Stimulated activated CD8-positive, alpha-beta memory T cell treated with anti-CD3 and anti-CD28 coated beads, Interleukin-4, amount 100 ng/mL, for 1 hour (primary cell): ENCODE measurements around the gene CBX1.
"Not testable (repeated sequence)": the region's sequence is repeated elsewhere in the genome, so short reads cannot be mapped to it uniquely, and the experiment has no call there.

ENCODE experiments used
- DNase-seq, 2 donors: peaks; one replicate each; pipeline ENCODE4 v3.0.0-alpha.2; 2020; ENCODE audit warnings: low read depth in 2 of 2, low spot score in 1 of 2

Gene CBX1

DNA sequence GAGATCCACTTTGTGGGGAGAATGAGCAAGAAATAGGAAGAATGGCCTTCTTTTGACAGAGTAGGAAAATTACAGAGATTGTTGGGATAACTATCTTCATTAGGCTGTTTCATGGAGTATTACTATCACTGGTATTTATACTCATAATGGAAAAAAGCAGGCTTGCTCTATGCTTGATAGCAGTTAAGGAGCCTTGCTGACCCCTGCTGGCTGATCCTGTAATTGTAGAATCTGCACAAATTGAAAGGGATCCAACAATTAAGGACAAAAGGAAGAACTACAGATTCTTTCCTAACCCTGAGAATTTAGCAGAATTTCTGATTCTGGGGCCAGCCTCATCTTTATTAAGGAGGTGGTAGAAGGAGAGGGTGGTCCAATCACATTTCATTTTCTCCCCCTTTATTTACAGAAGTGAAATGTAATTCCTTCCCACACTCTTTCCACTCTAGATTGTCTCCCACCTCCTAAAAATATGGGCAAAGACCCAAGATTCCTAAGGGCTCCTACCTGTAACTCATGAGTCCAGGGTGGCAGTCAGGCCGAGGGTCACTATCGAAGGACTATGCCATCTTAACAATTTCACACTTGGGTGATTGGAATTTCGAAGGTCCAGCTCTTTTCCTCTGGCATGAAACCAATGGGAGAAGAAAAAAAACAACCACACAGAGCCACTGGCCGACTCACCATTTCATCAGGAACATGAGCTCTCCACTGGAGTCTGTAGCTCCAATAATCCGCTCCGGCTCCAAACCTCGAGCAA lies 26.8 kb downstream of the CBX1 start:
- DNase-seq: peak; percentile 38 to 58

DNA sequence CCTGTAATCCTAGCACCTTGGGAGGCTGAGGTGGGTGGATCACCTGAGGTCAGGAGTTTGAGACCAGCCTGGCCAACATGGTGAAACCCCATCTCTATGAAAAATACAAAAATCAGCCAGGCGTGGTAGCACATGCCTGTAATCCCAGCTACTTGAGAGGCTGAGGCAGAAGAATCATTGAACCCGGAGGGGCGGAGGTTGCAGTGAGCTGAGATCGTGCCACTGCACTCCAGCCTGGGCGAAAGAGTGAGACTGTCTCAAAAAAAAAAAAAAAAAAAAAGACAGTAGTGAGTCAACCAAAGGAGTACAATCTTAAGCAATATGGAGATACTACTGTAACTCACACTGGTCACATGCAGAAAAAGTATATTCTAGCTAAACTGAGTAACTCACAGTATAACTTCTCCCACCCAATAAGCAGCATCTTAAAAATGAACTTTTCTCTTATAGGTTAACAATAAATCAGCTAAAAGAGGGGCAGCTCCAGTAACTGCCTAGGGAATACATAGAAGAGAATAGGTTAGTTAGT lies 27.6 kb downstream of the CBX1 start:
- not testable (repeated sequence) for DNase-seq

DNA sequence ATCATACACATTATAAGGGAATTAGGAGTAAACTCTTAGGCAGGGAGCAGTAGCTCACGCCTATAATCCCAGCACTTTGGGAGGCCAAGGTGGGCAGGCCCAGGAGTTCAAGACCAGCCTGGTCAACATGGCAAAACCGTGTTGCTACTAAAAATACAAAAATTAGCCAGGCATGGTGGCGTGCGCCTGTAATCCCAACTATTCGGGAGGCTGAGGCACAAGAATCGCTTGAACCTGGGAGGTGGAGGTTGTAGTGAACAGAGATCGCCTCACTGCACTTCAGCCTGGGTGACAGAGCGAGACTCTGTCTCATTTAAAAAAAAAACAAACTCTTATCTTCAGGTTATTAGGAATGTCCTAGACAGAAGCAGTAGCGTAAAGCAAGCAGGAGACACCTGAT lies 28.5 kb downstream of the CBX1 start:
- not testable (repeated sequence) for DNase-seq

DNA sequence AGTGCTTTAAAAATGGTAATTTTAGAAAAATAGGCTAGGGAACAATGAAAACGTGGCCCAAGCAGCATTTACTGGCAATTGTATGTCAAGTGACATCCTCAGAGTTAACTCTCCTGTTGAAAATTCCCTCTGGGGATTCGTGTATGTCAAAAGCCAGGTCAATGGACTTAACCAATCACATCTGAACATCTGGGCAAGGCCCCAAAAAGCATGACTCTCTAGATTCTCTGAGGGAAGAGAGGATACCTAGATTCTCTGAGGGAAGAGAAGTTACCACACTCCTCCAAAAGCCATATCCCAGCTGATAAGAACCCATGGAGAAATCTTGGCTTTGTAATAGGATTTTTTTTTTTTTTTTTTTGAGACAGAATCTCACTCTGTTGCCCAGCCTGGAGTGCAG lies 29.6 kb downstream of the CBX1 start:
- no peak for DNase-seq

DNA sequence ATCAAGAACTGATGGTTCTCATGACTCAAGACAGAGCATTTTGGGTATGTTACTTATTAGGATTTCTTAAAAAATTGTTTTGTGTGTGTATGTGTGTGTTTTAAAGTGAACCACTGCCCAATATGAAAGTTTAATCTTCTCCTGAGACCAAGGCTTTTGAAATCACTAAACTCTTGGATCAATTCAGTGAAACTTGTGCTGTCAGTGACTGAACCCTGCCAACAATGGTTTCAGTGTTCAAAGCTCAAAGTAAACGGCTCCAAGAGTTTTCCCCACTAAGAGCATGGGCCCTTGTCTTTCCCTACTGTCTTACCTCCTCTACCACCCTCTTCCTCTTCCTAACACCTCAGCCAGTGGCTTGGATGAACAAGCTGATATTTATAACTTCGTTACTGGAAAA lies 31.1 kb downstream of the CBX1 start:
- no peak for DNase-seq

DNA sequence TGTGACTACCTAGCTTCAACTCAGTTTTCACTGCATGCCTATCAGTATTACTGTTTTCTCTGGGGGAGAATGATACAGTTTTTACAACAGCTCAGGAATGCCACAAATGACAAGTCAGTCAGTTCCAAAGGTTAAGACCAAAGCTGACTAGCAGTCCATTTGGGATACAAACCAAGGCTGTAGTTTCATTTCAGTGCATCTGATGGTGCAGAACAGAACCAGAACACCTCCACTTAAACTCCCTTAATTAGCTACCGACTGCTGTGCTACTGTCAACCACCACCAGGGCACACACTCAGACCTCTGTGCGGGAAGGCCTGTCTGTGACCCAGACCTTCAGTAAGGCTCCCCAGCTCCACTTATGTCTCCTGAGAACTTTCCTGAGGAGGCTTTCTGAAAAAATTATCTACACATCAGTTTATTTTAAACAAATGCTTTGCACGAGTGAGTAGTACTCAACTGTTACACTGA lies 32.8 kb downstream of the CBX1 start:
- DNase-seq: no peak

DNA sequence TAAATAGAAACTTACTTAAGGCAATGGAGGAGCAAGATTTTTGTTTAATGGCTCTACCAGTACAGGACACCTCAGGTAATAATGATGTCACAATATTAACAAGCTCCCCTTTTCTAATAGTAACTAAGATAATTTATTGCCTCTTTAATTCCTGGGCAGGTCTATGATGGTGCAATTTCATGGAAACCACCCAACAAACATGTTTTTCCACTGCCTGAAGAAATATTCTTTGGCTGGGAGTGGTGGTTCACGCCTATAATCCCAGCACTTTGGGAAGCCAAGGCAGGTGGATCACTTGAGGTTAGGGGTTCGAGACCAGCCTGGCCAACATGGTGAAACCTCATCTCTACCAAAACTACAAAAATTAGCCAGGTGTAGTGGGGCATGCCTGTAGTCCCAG lies 33.5 kb downstream of the CBX1 start:
- DNase-seq: not testable (repeated sequence)

DNA sequence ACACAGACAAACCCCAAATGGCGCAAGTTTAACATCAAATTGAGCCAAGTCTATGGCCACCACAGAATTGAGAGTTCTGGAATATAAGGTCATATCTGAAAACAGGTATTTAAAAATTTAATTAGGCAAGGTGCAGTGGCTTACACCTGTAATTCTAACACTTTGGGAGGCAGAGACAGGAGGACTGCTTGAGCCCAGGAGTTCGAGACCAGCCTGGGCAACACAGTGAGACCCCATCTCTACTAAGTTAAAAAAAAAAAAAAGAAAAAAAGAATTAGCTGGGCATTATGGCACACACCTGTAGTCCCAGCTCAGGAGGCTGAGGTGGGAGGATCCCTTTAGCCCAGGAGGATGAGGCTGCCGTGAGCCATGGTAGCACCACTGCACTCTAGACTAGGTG lies 34.0 kb downstream of the CBX1 start:
- DNase-seq: no peak

DNA sequence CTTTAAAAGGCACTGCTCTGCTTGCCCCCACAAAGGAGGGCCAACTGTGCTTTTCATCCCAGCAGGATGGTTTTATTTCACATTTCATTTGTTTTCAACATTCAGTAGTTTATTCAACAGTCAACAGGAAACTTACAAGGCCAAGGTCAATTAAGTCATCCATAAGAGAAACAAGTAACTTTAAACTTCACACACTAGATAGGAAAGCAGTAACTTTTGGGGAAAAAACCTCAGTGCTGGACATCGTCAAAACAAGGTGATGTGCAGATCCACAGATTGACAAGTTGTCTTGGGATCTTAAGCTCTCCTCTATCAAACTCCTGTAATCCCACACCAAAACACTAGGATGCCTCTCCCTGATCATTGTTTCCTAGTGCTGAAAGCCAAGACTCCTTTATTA lies 34.6 kb downstream of the CBX1 start:
- no peak for DNase-seq

DNA sequence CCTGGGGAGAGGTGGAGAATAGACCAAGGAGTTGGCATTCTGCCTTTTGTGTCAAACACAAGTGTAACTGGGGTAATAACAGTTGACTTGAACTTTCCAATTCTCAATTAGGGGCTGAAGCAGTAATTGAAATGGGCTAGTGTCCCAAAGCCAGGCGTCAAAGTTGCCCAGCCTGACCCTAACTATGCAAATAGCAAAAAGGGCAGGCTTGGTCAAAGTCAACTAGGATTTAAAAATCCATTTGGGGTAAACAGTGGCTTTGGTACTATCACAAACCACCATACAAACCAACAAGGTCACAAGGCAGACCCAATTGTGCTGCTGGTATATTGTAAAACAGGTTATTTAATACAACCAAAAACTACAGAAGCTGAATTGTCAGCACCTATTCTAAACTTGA lies 35.1 kb downstream of the CBX1 start:
- no peak for DNase-seq

DNA sequence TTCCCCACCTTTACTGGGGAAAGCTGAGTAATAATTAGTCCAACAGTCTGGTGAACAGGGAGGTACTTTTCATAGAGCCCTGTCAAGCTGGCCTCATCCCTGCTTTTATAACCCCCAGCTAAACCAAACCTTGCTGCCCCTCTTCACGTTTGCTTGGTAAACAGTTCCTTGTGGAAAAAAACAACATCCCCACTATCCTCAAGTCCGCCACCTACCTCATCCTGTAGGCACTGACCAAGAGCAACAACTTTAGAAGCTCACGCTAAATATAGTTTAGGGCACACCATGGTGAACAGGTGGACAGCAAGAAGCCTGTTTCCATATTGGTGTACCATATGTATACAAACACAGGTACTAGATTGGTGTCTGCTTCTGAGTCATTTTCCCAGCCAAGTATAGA lies 36.6 kb downstream of the CBX1 start:
- DNase-seq: no peak

DNA sequence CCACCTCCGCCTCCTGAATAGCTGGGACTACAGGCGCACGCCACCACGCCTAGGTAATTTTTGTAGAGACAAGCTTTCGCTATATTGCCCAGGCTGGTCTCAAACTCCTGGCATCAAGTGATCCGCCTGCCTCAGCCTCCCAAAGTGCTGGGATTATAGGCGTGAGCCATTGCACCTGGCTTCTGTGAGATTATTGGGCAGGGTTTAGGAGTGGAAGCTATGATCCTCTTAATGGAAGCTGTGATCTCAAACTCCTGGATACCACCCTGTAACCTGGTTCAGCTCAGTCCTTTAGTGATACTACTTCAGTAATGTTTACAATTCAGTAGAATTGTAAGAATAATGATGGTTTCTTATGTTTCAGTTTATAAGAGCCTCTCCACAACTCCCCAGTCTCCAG lies 39.0 kb downstream of the CBX1 start:
- no peak for DNase-seq

DNA sequence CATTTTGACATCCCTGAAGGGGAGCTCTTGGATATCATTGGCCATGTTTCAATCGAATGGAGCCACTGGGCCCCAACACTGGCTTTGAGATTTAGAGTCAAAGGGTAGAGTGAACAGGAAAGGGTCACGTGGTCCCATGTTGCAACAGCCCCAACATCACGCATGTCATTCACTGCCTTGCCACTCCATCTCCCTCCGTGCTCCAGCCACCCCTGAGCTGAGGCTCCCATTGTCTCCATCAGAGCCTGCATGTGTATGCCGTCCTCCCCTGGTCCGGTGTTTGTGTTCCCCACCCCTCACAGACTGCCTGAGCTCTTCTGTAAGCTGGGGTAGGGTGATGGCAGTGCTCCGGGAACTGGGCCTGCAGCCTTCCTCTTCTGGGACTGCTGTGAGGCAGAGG lies 41.0 kb downstream of the CBX1 start:
- no peak for DNase-seq

DNA sequence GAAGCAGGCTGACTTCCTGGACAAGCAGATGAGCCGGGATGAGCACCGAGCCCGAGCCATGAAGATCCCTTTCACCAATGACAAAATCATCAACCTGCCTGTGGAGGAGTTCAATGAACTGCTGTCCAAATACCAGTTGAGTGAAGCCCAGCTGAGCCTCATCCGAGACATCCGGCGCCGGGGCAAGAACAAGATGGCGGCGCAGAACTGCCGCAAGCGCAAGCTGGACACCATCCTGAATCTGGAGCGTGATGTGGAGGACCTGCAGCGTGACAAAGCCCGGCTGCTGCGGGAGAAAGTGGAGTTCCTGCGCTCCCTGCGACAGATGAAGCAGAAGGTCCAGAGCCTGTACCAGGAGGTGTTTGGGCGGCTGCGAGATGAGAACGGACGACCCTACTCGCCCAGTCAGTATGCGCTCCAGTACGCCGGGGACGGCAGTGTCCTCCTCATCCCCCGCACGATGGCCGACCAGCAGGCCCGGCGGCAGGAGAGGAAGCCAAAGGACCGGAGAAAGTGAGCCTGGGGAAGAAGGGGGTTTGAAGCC lies 42.1 kb downstream of the CBX1 start:
- no peak for DNase-seq

DNA sequence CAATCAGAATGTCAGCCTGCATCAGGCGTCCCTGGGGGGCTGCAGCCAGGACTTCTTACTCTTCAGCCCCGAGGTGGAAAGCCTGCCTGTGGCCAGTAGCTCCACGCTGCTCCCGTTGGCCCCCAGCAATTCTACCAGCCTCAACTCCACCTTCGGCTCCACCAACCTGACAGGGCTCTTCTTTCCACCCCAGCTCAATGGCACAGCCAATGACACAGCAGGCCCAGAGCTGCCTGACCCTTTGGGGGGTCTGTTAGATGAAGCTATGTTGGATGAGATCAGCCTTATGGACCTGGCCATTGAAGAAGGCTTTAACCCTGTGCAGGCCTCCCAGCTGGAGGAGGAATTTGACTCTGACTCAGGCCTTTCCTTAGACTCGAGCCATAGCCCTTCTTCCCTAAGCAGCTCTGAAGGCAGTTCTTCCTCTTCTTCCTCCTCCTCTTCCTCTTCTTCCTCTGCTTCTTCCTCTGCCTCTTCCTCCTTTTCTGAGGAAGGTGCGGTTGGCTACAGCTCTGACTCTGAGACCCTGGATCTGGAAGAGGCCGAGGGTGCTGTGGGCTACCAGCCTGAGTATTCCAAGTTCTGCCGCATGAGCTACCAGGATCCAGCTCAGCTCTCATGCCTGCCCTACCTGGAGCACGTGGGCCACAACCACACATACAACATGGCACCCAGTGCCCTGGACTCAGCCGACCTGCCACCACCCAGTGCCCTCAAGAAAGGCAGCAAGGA lies 42.7 kb downstream of the CBX1 start:
- no peak for DNase-seq

DNA sequence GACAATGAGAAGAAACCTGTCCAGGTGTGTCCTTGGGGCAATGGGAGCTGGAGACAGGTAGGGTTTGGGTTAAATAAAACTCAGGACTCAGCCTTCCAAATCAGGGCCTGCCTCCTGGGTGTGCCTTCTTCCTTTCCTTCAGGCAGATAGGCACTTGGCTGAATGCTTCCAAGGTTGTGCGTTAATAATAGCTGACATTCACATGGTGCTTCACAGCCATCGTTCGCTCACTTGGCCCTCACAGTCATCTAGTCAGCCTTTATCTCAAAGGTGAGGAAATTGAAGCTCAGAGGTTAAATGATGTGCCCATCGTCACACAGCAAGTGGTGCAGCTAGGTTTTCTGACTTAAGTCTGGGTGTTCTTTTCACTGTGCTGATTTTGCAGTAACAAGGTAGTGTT lies 43.7 kb downstream of the CBX1 start:
- DNase-seq: no peak

DNA sequence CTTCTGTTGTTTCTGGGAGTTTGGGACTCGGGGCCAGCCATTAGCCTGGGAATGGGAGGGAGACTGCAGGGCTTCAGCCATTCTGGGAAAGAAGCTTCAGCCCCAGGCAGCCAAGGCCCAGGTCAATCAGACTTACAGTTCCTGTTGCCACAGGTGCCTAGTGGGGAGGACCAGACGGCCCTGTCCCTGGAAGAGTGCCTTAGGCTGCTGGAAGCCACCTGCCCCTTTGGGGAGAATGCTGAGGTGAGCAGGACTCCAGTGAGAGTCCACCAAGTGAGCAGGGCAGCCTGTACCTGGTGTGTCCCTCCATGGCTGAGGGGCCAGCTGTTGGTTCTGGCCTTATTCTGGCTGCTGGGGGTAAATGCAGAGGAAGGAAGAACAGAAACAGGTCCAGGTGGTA lies 44.4 kb downstream of the CBX1 start:
- no peak for DNase-seq

DNA sequence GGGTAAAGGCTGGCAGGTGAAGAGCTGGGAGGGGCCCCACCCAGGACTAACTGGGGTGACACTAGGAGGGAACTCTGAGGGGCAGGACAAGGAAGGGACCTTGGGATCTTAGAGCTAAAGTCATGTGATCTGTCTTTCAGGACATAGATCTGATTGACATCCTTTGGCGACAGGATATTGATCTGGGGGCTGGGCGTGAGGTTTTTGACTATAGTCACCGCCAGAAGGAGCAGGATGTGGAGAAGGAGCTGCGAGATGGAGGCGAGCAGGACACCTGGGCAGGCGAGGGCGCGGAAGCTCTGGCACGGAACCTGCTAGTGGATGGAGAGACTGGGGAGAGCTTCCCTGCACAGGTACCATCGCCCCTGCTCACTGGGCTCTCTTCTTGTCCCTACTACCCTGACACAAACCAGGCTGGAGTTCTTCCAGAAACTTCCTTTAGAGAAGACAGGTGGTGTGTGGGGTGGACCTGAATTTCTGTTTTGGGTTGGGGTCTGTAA lies 45.0 kb downstream of the CBX1 start:
- DNase-seq: no peak

DNA sequence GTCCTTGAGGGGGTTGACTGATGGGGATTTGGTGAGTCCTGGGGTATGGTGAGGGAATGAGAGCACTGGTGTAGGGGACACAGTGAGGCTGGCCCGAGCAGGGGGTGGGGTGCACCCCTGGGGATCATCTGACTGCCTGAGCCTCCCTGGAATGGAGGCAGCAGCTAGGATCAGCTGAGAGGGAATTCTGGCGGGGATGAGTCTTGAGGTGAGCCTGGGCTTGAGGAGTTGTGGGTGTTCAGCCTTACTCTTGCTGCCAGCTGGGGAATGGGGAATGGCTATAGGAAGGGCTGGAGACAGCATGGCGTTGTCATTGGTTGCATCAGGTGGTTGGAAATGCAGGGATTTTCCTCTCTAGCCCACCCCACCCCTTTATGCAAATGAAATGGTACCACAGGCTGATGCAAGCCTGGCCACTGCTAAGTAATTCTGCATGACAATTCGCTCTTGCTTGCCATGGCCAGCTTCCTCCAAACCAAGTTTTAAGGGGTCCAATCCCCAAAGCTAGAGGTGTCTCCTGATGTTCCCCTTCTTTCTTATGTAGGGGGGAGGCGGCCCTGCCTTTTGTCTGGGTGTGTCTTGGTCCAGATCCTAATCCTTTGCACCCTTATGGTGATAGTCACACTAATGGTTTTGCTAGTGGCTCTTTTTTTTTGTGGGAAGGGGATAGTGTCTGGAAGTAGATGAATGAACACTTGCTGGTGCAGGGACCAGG lies 45.6 kb downstream of the CBX1 start:
- no peak for DNase-seq

DNA sequence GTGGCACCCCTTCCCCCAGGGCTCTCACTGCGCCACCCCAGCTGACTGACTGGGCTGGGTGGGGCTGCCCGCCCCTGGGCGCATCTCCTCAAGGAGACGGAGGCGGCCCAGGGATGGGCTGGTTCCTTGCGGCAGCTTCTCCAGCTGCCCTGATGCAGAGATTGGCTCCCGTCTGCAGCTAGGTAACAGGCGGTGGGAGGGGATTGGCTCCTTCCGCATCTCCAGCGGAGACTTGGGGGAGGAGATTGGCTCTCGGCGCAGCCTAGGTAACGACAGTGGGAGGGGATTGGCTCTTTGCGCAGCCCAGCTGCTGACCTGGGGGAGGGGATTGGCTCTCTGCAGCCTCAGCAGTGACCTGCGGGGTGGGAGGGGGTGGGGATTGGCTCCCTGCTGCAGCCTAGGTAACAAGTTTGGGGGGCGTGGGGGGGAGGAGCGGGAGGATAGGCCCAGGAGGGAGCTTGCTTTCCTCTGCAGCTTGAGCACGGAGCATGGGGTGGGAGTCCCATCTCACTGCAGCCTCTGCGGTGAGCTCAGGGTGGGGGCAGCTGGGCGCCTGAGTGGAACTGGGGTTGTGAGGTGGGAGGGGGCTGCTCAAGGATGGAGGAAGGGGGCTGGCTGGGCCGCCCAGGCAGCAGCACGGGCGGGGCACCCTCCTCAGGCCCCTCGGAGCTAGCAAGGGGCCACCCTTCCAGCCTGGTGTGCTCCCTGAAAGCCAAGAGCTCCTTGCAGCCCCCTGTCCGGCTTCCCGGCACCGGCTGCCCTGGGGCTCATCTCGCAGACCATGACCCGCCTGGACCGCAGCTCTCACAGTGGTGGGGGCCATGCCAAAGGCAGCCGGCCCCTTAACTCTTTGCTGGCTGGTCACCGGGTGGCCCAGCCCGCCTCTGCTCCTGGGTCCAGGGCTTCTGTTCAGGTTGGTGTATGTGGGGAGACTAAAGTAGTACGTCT lies 46.8 kb downstream of the CBX1 start:
- no peak for DNase-seq
